Measurements from ENCODE around the gene ADAM17.
A peak's percentile ranks its signal among the peaks of the same experiment; 100 is the strongest.

The ADAM17 gene

DNA sequence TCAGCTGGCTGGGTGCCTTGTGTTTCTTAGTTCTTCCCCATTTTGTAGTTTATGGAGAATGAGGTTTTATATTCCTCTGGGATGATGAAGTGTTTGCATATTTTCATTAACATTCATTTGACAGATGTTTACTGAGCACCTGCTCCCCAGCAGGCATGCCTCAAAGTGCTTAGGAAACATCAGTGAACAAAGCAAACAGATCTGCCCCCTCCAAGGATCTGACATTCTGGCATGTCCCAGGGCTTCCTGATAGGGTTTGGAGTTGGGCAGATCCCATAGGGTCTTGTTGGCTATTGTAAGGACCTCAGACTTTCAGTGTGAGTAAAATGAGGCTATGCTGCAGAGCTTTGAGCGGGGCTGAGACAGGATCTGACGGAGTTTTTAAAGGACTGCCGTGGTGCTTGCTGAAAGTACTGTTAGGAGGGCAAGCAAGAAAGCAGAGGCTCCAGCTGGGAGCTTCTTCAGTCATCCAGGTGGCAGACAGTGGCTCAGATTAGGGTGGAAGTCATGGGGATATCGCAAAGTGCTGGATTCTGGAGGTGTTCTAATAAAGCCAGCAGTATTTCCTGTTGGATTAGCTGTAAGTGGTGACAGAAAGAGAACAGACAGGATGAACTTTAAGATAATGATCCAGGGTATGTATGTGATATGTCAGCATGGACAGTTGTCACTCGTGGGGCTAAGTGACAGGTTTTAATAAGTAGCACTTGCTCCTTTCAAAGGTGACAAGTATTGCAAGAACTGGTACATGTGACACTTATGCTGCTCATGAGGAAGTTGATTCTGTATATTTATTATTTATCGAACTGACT, 92.5 kb downstream of the ADAM17 start:
- Histone ChIP-seq H3K4me3 (ENCODE audit: low read depth in 1 of 2, low read length in 1 of 2) (peak overlapping the region in 1 of 2 experiments; percentile 5), H3K36me3 (peaks cover 19% of the 10 kb centered on the region), H3K27me3 (no peaks in the 10 kb centered on the region), H3K27ac (peak overlapping the region; percentile 46), H3K4me1 (ENCODE audit: control insufficient read depth in 1 of 2, insufficient read depth in 1 of 2, low read depth in 1 of 2, low read length in 1 of 2) (peaks cover 10 to 11% of the 10 kb centered on the region in 2 experiments), H3K9me3 (no peaks in the 10 kb centered on the region)
- TF ChIP-seq, protein P1, sequence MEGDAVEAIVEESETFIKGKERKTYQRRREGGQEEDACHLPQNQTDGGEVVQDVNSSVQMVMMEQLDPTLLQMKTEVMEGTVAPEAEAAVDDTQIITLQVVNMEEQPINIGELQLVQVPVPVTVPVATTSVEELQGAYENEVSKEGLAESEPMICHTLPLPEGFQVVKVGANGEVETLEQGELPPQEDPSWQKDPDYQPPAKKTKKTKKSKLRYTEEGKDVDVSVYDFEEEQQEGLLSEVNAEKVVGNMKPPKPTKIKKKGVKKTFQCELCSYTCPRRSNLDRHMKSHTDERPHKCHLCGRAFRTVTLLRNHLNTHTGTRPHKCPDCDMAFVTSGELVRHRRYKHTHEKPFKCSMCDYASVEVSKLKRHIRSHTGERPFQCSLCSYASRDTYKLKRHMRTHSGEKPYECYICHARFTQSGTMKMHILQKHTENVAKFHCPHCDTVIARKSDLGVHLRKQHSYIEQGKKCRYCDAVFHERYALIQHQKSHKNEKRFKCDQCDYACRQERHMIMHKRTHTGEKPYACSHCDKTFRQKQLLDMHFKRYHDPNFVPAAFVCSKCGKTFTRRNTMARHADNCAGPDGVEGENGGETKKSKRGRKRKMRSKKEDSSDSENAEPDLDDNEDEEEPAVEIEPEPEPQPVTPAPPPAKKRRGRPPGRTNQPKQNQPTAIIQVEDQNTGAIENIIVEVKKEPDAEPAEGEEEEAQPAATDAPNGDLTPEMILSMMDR (IDR thresholded peaks at IDR 0.05) = no peak

DNA sequence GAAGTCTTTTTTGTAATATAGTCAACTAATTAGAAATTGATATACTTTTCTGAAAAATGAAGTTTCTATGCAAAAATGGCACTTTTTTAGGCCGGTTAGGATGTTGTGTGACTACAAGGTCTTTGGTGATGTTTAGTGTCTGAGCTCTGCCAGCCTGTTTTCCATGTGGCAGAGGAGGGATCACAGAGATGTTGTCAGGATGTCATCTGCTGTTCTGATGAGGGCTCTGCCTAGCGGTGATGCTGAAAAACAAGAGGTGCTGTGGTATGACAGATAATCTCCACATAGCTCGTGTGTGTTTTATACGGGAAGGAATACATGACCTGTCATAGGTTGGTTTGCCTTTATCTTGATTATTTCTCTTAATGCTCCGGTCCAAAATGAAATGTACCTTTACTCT, 93.3 kb downstream of the ADAM17 start:
- H3K27me3 ChIP-seq = no peaks in the 10 kb centered on the region
- peaks cover 22% of the 10 kb centered on the region for H3K36me3 ChIP-seq
- no peak overlapping the region for H3K27ac ChIP-seq
- H3K4me3 ChIP-seq (ENCODE audit: low read depth in 1 of 2, low read length in 1 of 2) = no peak overlapping the region
- peaks cover 10 to 11% of the 10 kb centered on the region in 2 experiments for H3K4me1 ChIP-seq (ENCODE audit: control insufficient read depth in 1 of 2, insufficient read depth in 1 of 2, low read depth in 1 of 2, low read length in 1 of 2)
- TF ChIP-seq, protein P1 (IDR thresholded peaks at IDR 0.05) = no peak
- H3K9me3 ChIP-seq = no peaks in the 10 kb centered on the region

DNA sequence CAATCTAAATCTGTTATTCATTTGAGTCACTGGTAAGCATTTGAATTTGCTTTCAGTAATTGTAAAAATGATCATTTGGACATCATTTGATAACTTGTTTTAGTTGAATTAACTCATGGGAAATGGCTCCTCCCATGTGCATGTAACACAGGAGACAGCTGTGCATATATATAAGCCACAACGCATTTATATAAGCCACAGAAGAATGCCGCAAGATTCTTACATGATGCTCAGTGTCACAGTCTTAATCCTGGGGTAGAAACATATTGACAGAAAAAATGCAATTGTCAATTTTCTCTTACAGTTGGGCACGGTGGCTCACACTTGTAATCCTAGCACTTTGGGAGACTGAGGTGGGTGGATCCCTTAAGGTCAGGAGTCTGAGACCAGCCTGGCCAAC, 94.6 kb downstream of the ADAM17 start:
- Histone ChIP-seq H3K4me1 (ENCODE audit: control insufficient read depth in 1 of 2, insufficient read depth in 1 of 2, low read depth in 1 of 2, low read length in 1 of 2) (peaks cover 10 to 11% of the 10 kb centered on the region in 2 experiments), H3K27me3 (no peaks in the 10 kb centered on the region), H3K27ac (no peak overlapping the region), H3K9me3 (no peaks in the 10 kb centered on the region), H3K36me3 (peaks cover 25% of the 10 kb centered on the region), H3K4me3 (ENCODE audit: low read depth in 1 of 2, low read length in 1 of 2) (no peak overlapping the region)
- TF ChIP-seq, protein P1 (IDR thresholded peaks at IDR 0.05) = no peak

DNA sequence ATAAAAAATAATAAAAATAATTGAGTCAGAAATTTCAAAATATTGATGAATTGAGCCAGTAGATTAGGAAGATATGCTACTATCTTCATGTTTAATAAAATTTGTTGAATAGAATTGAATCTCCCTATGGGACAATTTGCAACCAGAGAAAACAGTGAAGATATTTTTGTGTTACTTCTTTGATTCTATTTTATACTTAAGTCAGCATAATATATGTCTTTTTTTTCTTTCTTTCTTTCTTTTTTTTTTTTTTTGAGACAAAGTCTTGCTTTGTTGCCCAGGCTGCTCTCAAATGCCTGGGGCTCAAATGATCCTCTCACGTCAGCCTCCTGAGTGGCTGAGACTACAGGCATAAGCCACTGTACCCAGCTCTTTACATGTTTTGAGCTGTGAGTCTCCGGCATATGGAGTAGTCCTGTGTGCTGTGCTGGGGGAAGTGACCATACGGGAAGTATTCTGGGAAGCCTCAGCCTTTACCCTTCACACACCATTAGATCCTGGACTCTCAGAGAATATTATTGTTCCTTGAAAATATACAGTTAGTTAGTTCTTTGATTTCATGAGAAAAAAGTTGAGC, 95.1 kb downstream of the ADAM17 start:
- Histone ChIP-seq H3K9me3 (no peaks in the 10 kb centered on the region), H3K27me3 (no peaks in the 10 kb centered on the region), H3K27ac (no peak overlapping the region), H3K36me3 (peaks cover 27% of the 10 kb centered on the region), H3K4me1 (ENCODE audit: control insufficient read depth in 1 of 2, insufficient read depth in 1 of 2, low read depth in 1 of 2, low read length in 1 of 2) (peaks cover 10 to 11% of the 10 kb centered on the region in 2 experiments), H3K4me3 (ENCODE audit: low read depth in 1 of 2, low read length in 1 of 2) (no peak overlapping the region)
- TF ChIP-seq, protein P1 (IDR thresholded peaks at IDR 0.05) = no peak

DNA sequence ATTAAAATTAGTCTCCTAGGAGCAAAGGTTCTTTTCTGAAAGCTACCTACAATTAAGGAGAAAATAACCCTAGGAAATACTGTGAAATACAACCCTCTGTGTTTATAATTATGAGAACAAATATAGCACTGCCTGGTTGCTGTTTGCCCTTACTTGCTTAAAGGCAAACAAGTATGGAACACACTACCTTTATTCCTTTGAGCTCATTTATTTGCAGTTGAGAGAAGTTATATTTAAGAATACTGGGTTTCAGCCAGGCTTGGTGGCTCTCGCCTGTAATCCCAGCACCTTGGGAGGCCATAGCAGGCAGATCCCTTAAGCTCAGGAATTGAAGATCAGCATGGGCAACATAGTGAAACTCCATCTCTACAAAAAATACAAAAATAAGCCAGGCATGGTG, 104.4 kb downstream of the ADAM17 start:
- TF ChIP-seq, protein P1 (IDR thresholded peaks at IDR 0.05) = no peak
- H3K4me1 ChIP-seq (ENCODE audit: control insufficient read depth in 1 of 2, insufficient read depth in 1 of 2, low read depth in 1 of 2, low read length in 1 of 2) = no peaks in the 10 kb centered on the region
- H3K4me3 ChIP-seq (ENCODE audit: low read depth in 1 of 2, low read length in 1 of 2) = no peak overlapping the region
- no peaks in the 10 kb centered on the region for H3K9me3 ChIP-seq
- H3K36me3 ChIP-seq = peaks cover 72% of the 10 kb centered on the region
- H3K27ac ChIP-seq = no peak overlapping the region
- no peaks in the 10 kb centered on the region for H3K27me3 ChIP-seq
